ENCODE measurements around the gene RNF212.
A peak's percentile ranks its signal among the peaks of the same experiment; 100 is the strongest.
"Not testable (repeated sequence)": the region's sequence is repeated elsewhere in the genome, so short reads cannot be mapped to it uniquely, and the experiment has no call there.

The RNF212 gene

DNA sequence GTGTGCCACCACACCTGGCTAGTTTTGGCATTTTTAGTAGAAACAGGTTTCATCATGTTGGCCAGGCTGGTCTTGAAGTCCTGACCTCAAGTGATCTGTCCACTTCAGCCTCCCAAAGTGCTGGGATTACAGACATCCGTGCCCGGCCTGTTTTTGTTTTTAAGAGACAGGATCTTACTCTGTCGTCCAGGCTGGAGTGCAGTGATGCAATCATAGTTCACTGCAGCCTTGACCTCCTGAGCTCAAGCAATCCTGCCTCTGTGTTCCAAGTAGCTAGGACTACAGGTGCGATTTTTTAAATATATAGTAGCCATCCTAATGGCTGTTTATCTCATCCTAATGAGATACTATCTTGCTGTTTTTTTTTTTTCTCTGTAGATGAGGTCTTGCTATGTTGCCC is 47.6 kb downstream of the RNF212 start:
- no peak for DNase-seq (ENCODE audit: low spot score)

DNA sequence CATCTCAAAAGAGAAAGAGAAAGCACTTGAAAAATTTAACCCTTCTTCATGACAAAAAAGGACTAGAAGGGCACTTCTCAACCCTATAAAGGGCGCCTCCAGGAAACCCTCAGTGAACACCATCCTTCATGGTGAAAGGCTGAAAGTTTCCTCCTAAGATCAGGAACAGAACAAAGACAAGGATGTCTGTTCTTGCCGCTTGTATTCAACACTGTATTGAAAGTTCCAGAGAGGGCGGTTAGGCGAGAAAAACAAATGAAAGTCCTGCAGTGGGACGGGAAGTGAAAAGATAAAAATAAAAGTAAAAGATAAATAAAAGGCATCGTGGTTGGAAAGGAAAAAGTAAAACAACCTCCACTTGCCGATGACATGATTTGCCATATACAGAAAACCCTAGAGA is 50.9 kb downstream of the RNF212 start:
- no peak for DNase-seq (ENCODE audit: low spot score)

DNA sequence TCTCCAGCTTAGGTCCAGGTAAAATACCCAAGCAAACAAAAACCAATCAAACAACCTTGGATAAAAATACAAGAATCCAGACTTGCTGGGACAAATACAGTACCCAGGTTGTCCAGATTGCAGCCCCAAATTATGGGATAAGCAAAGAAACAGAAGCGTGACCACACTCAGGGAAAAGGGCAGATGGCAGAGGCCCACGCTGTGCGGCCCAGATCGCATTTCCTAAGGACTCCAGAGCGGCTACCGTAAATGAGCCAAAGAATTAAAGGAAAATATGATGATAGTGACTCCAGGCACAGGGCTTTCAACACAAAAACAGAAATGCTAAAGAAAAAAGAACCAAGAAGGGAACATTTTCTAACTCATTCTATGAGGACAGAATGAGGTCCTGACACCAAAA is 51.6 kb downstream of the RNF212 start:
- no peak for DNase-seq (ENCODE audit: low spot score)

- DNase-seq (ENCODE audit: low spot score): no peak
Measured at GRCh38 chr4:1061056-1061700, 52.2 kb downstream of the RNF212 start.

GRCh38 chr4:1060621-1061020 is 52.7 kb downstream of the RNF212 start:
- no peak for DNase-seq (ENCODE audit: low spot score)

DNA sequence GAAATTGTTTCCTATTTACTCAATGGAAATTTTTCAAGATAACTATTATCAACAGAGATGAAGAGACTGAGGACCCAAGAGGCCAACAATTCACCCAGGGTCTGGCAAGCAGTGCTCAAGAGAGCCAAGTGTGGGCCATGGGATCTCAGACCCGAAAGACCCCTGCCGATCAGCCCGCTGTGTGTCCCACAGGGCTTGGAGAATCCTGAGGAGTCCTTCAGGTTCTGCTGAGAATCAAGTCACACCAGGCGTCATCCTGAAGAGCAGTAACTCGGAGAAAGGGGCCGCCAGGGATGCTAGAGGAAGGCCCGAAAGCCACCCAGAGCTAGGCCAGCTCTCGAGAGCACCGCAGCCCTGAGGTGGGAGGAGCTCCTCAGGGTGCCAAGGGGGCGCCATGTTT is 53.2 kb downstream of the RNF212 start:
- DNase-seq (ENCODE audit: low spot score): no peak

DNA sequence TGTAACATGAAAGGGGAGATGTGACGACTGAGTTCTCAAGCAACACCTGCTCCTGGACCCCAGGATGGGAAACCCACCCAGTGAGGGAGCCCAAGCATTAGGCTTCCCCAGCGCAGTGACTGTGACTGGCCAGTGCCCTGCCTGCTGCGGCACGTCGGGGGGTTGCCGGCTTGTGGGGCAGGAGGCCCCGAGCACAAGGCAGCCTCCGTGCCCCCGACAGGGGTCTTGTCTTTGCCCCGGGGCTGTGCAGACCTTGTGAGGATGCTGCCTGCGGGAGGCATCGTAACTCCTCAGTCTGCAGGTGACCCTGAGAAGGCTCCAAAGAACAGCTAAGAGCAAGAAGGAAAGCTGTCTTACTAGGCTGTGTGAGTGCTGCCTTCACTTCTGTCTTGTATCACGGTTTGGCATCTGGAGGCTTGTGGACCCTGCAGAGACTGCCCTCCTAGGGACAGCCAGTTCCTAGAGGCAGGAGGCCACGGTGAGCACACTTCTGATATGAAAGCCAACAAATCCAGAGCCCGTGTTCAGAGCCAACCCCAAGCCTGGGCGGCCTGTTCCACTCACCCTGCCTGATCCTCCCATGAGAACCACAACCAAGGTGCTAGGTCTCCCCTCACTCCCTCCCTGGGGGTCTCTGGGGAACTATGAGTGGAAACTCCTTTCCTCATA is 54.2 kb downstream of the RNF212 start:
- DNase-seq (ENCODE audit: low spot score): no peak

DNA sequence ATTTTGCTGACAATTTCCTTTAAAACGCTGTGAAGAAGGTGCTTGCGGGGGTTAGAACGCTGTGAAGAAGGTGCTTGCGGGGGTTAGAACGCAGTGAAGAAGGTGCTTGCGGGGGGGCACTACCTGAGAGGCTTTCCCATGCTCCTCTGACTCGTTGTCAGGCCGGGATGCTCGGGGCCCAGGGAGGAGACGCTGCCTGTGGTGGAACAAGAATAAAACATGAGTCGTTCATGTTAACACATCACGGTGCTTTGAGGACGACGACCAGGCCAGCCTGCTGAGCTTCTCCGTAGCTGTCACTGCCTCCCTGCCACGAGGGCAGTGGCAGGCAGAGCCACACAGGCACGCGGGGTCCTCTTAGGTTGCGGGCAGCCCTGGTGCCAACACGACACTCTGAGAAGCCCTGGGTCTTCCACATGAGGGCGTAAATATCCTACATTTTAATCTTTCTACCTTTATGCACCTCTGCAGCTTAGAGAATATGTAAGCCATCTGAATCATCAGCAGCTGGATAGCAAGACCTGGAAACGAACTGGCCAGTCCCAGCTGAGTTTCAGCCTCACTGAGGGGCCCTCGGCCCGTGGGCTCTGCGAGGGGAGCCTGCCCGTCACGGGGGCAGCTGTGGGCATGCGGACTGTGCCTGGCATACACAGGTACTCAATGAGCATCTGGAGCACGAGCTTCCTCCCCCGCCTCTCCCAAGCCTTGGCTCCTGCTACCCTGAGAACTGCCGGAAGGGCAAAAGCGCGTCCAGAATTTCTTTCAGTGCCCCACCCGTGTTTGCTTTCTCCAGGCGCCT is 55.0 kb downstream of the RNF212 start:
- no peak for DNase-seq (ENCODE audit: low spot score)

DNA sequence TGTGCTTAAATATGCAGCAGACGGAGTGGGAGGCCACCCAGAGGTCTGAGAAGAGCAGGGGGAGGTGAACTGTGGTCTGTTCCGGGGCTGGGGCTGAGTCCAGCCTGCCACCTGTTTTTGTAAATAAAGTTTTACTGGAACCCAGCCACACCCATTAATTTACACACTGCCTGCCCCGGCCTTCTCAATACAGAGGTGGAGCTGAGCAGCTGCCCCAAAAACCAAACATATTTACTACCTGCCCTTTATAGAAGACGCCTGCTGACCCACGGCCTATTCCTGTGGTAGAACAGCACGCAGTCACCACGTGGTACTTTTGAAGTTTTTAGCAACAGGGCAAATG is 56.0 kb downstream of the RNF212 start:
- no peak for DNase-seq (ENCODE audit: low spot score)

GRCh38 chr4:1056671-1057402 is 56.5 kb downstream of the RNF212 start:
- no peak for DNase-seq (ENCODE audit: low spot score)

- DNase-seq (ENCODE audit: low spot score): peak; percentile 60
Measured at GRCh38 chr4:1055721-1056590, 57.4 kb downstream of the RNF212 start.

DNA sequence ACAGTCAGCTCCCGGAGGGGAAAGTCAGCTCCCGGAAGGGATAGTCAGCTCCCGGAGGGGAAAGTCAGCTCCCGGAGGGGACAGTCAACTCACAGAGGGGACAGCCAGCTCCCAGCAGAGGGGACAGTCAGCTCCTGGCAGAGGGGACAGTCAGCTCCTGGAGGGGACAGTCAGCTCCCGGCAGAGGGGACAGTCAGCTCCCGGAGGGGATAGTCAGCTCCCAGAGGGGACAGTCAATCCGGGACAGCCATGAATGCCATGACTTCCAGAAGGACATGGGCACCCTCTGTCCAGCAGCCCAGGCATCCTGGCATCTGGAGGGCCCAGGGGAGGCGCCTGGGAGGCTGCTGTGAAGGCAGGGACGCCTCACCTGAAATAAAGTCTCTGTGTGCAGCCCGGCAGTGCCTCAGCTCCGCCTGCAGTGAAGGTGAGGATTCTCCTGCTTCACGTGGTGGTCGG is 58.1 kb downstream of the RNF212 start:
- not testable (repeated sequence) for DNase-seq (ENCODE audit: low spot score)

GRCh38 chr4:1054696-1055242 is 58.6 kb downstream of the RNF212 start:
- not testable (repeated sequence) for DNase-seq (ENCODE audit: low spot score)

DNA sequence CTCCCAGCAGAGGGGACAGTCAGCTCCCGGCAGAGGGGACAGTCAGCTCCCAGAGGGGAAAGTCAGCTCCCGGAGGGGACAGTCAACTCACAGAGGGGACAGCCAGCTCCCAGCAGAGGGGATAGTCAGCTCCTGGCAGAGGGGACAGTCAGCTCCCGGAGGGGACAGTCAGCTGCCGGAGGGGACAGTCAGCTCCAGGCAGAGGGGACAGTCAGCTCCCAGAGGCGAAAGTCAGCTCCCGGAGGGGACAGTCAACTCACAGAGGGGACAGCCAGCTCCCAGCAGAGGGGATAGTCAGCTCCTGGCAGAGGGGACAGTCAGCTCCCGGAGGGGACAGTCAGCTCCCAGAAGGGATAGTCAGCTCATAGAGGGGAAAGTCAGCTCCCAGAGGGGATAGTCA is 59.5 kb downstream of the RNF212 start:
- DNase-seq (ENCODE audit: low spot score): not testable (repeated sequence)

- DNase-seq (ENCODE audit: low spot score): peak; percentile 79
Measured at GRCh38 chr4:1053080-1053661, 60.2 kb downstream of the RNF212 start.

DNA sequence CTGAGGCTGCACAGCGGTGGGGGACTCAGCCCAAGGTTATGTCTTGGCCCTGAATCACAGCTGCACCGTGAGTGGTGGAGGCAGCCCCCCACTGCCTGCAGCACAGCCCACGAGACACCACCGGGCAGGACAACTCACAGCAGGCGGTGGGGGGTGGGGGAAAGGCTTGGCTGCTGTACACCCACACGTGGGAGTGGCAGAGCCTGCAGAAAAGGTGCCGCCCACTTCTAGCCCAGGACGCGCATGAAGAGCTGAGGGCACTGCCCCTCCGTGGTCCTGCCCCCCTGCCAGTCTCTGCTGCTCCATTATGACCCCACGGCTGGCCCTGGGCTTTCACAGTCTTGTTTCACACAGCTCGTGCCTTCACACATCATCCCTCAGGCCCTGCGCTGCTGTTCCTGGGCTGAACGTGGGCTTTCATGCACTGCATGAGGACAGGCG is 61.1 kb downstream of the RNF212 start:
- DNase-seq (ENCODE audit: low spot score): no peak

- no peak for DNase-seq (ENCODE audit: low spot score)
Measured at GRCh38 chr4:1051472-1051871, 61.9 kb downstream of the RNF212 start.

- no peak for DNase-seq (ENCODE audit: low spot score)
Measured at GRCh38 chr4:1050486-1051213, 62.7 kb downstream of the RNF212 start.

- DNase-seq (ENCODE audit: low spot score): no peak
Measured at GRCh38 chr4:1049591-1049905, 63.8 kb downstream of the RNF212 start.

Measured in AG08395 (cell line).